SK-N-SH (cell line): ENCODE data around the gene ATXN2. TPM values are rescaled to one million over a fixed set of nuclear protein-coding genes. Genes with fewer than 3 reads are reported as not detected.

ENCODE experiments used
- CTCF ChIA-PET: fragments of 300-600, 350-600 bp; formaldehyde crosslinking; extraction: SDS; loops from one replicate; lab custom pipeline; 2021; lab: Yijun Ruan, JAX
- POLR2A ChIA-PET: fragments of 350-600 bp; sonication (Branson Sonifier 250); formaldehyde crosslinking; extraction: SDS; loops from one replicate; lab custom pipeline; 2020; ENCODE audit warnings: antibody characterized with exemption, inconsistent platforms; lab: Yijun Ruan, JAX
- DNase-seq: peaks from one replicate; pipeline ENCODE4 v3.0.0; 2012
- H2AFZ ChIP-seq: fragments of 200-600 bp; sonication (generic); 2 replicates; pipeline ENCODE4 v1.8.1; 2016; ENCODE audit warnings: antibody characterized with exemption, mild to moderate bottlenecking, low read depth
- H3F3A ChIP-seq: fragments of 200-600 bp; sonication (generic); replicated peaks from 2 replicates; pipeline ENCODE3; 2016; ENCODE audit warnings: antibody characterized with exemption, mild to moderate bottlenecking; ENCODE audit not compliant: insufficient read depth
- H3K27ac ChIP-seq, 2 experiments: fragments of 200-500 bp in 1 of 2; fragments of 200-600 bp in 1 of 2; sonication (Bioruptor generic) in 1 of 2; sonication (generic), shearing (Covaris generic) in 1 of 2; 2 replicates each; pipeline versions ENCODE4 v1.5.1 to v1.6.1; 2014 to 2016; ENCODE audit warnings: low read depth in 2 of 2, inconsistent platforms in 1 of 2, low read length in 1 of 2, mild to moderate bottlenecking in 1 of 2, mixed read lengths in 1 of 2
- H3K27me3 ChIP-seq: fragments of 200-600 bp; sonication (generic), shearing (Covaris generic); 2 replicates; pipeline ENCODE4 v1.6.1; 2016; ENCODE audit warnings: mixed run types; ENCODE audit not compliant: insufficient read depth
- H3K36me3 ChIP-seq, 2 experiments: fragments of 200-500 bp in 1 of 2; fragments of 200-600 bp in 1 of 2; sonication (Bioruptor generic) in 1 of 2; sonication (generic) in 1 of 2; replicated peaks in 1 of 2; 2 replicates each; pipeline versions ENCODE3 to v1.5.1; 2014 to 2016; ENCODE audit warnings: low read length in 1 of 2, mild to moderate bottlenecking in 1 of 2; ENCODE audit not compliant: insufficient read depth in 2 of 2, control insufficient read depth in 1 of 2
- H3K4me1 ChIP-seq, 2 experiments: fragments of 200-500 bp in 1 of 2; fragments of 200-600 bp in 1 of 2; sonication (Bioruptor generic) in 1 of 2; sonication (generic), shearing (Covaris generic) in 1 of 2; 2 replicates each; pipeline versions ENCODE4 v1.5.1 to v1.6.1; 2014 to 2016; ENCODE audit warnings: low read depth in 1 of 2, low read length in 1 of 2, mixed run types in 1 of 2; ENCODE audit not compliant: insufficient read depth in 2 of 2, control insufficient read depth in 1 of 2
- H3K4me2 ChIP-seq: fragments of 200-600 bp; sonication (generic), shearing (Covaris generic); 2 replicates; pipeline ENCODE4 v1.6.1; 2017; ENCODE audit warnings: mixed run types
- H3K4me3 ChIP-seq, 2 experiments: fragments of 200-500 bp in 1 of 2; fragments of 200-600 bp in 1 of 2; sonication (Bioruptor generic) in 1 of 2; sonication (generic), shearing (Covaris generic) in 1 of 2; 2 replicates each; pipeline versions ENCODE4 v1.5.1 to v1.8.1; 2014 to 2016; ENCODE audit warnings: low read depth in 2 of 2, inconsistent platforms in 1 of 2, low read length in 1 of 2, mild to moderate bottlenecking in 1 of 2, mixed read lengths in 1 of 2, moderate library complexity in 1 of 2
- H3K79me2 ChIP-seq: fragments of 200-600 bp; sonication (generic); 2 replicates; pipeline ENCODE4 v1.8.1; 2017; ENCODE audit warnings: mild to moderate bottlenecking; ENCODE audit not compliant: insufficient read depth
- H3K9ac ChIP-seq: fragments of 200-600 bp; sonication (generic); 2 replicates; pipeline ENCODE4 v1.6.1; 2017; ENCODE audit warnings: mixed run types
- H3K9me2 ChIP-seq: fragments of 200-600 bp; sonication (generic); 2 replicates; pipeline ENCODE4 v1.6.1; 2017; ENCODE audit warnings: mixed run types
- H3K9me3 ChIP-seq: fragments of 200-600 bp; sonication (generic); 2 replicates; pipeline ENCODE4 v1.6.1; 2017; ENCODE audit warnings: mixed run types, mild to moderate bottlenecking, moderate library complexity
- H4K20me1 ChIP-seq: fragments of 200-600 bp; sonication (generic); 2 replicates; pipeline ENCODE4 v1.6.1; 2017; ENCODE audit warnings: mild to moderate bottlenecking, mixed run types; ENCODE audit not compliant: insufficient read depth
- CHD2 ChIP-seq: fragments of 150-350 bp; IDR thresholded peaks from 2 replicates; pipeline ENCODE4 v1.6.1; 2018; ENCODE audit warnings: low read length; ENCODE audit not compliant: partially characterized antibody
- ELF1 ChIP-seq: IDR thresholded peaks from 2 replicates; pipeline ENCODE4 v1.4.0; 2012
- EP300 ChIP-seq, 2 experiments: IDR thresholded peaks; 2 replicates each; pipeline versions ENCODE4 v1.4.0 to v1.6.1; 2012; ENCODE audit warnings: borderline replicate concordance in 1 of 2, low read depth in 1 of 2, low read length in 1 of 2
- EZH2phosphoT487 ChIP-seq: fragments of 200-600 bp; sonication (generic); IDR thresholded peaks from 2 replicates; pipeline ENCODE4 v1.6.1; 2017; ENCODE audit warnings: low read depth, mixed run types, mild to moderate bottlenecking, antibody characterized with exemption, moderate library complexity, borderline replicate concordance
- JUND ChIP-seq: IDR thresholded peaks from 2 replicates; pipeline ENCODE4 v1.4.0; 2012
- MXI1 ChIP-seq: IDR thresholded peaks from 2 replicates; pipeline ENCODE4 v1.6.1; 2012; ENCODE audit warnings: mild to moderate bottlenecking, low read depth, low read length, improper control_type of control experiment
- NFIC ChIP-seq: IDR thresholded peaks from 2 replicates; pipeline ENCODE4 v1.4.0; 2012; ENCODE audit warnings: borderline replicate concordance
- NRF1 ChIP-seq: IDR thresholded peaks from 2 replicates; pipeline ENCODE4 v1.6.1; 2012; ENCODE audit warnings: low read depth, mild to moderate bottlenecking, low read length
- PBX3 ChIP-seq: IDR thresholded peaks from 2 replicates; pipeline ENCODE4; 2012
- RCOR1 ChIP-seq: fragments of 150-350 bp; IDR thresholded peaks from 2 replicates; pipeline ENCODE4 v1.6.1; 2017; ENCODE audit warnings: antibody characterized with exemption, low read length
- RFX5 ChIP-seq: IDR thresholded peaks from 2 replicates; pipeline ENCODE4 v1.6.1; 2012; ENCODE audit warnings: mild to moderate bottlenecking, improper control_type of control experiment, low read length
- RXRA ChIP-seq: IDR thresholded peaks from 2 replicates; pipeline ENCODE4 v1.4.0; 2012; ENCODE audit warnings: low read depth, mild to moderate bottlenecking, borderline replicate concordance
- SIN3A ChIP-seq: IDR thresholded peaks from 2 replicates; pipeline ENCODE4 v1.6.1; 2012; ENCODE audit warnings: low read depth, mild to moderate bottlenecking, low read length, moderate library complexity, borderline replicate concordance
- TCF12 ChIP-seq: IDR thresholded peaks from 2 replicates; pipeline ENCODE4 v1.4.0; 2012
- YY1 ChIP-seq: IDR thresholded peaks from 2 replicates; pipeline ENCODE4 v1.4.0; 2012; ENCODE audit warnings: low read depth, mild to moderate bottlenecking
- ZBTB33 ChIP-seq: IDR thresholded peaks from 2 replicates; pipeline ENCODE4 v1.4.0; 2012; ENCODE audit warnings: low read depth, borderline replicate concordance
- WGBS: methylation state at CpG from one replicate; pipeline ENCODE4 v1.1.6; 2017; ENCODE audit warnings: low lambda C conversion rate; 5-methylcytosine and 5-hydroxymethylcytosine counted together
- polyA plus RNA-seq, 3 experiments: library from polyadenylated mRNA; depleted of rRNA; stranded (reverse); fragments of >200 nt; gene quantifications; 2 replicates each; pipeline ENCODE4 v1.2.3, GENCODE V29; 2012
- TF ChIP-seq, protein P1 (sequence below): fragments of 150-350 bp; IDR thresholded peaks from 2 replicates; pipeline ENCODE4 v1.6.1; 2017; ENCODE audit warnings: antibody characterized with exemption, low read length, low read depth, borderline replicate concordance
- TF ChIP-seq, protein P2 (sequence below): fragments of 150-350 bp; IDR thresholded peaks from 2 replicates; pipeline ENCODE4 v1.6.1; 2016; ENCODE audit warnings: mild to moderate bottlenecking, low read depth, low read length
- TF ChIP-seq, protein P3 (sequence below): IDR thresholded peaks from 2 replicates; pipeline ENCODE4 v1.6.1; 2012; ENCODE audit warnings: mild to moderate bottlenecking, low read depth, low read length, moderate library complexity
- TF ChIP-seq, protein P4 (sequence below): IDR thresholded peaks from 2 replicates; pipeline ENCODE4 v1.4.0; 2012; ENCODE audit warnings: low read depth, borderline replicate concordance

ATXN2 gene
- polyA plus RNA-seq, 1 of the 3 experiments (the other 2 are of a cell fraction), result 35.7 TPM

GRCh38 chr12:111519937-111520336, 79.2 kb downstream of the ATXN2 start:
- TF ChIP-seq ELF1, result no peak
- TF ChIP-seq, protein P1, sequence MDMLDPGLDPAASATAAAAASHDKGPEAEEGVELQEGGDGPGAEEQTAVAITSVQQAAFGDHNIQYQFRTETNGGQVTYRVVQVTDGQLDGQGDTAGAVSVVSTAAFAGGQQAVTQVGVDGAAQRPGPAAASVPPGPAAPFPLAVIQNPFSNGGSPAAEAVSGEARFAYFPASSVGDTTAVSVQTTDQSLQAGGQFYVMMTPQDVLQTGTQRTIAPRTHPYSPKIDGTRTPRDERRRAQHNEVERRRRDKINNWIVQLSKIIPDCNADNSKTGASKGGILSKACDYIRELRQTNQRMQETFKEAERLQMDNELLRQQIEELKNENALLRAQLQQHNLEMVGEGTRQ, result no peak
- TF ChIP-seq SIN3A, result no peak
- no peak for TF ChIP-seq RXRA
- TF ChIP-seq, protein P2, sequence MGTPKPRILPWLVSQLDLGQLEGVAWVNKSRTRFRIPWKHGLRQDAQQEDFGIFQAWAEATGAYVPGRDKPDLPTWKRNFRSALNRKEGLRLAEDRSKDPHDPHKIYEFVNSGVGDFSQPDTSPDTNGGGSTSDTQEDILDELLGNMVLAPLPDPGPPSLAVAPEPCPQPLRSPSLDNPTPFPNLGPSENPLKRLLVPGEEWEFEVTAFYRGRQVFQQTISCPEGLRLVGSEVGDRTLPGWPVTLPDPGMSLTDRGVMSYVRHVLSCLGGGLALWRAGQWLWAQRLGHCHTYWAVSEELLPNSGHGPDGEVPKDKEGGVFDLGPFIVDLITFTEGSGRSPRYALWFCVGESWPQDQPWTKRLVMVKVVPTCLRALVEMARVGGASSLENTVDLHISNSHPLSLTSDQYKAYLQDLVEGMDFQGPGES, result no peak
- no peak for TF ChIP-seq TCF12
- no peak for TF ChIP-seq EP300 (IDR thresholded peaks at IDR 0.05; ENCODE audit: borderline replicate concordance in 1 of 2, low read depth in 1 of 2, low read length in 1 of 2)
- TF ChIP-seq RFX5, result no peak
- no peak for TF ChIP-seq RCOR1
- no peak for TF ChIP-seq PBX3
- no peak for TF ChIP-seq ZBTB33
- no peak for TF ChIP-seq NFIC
- no peak for TF ChIP-seq NRF1
- TF ChIP-seq JUND, result no peak
- TF ChIP-seq, protein P3, sequence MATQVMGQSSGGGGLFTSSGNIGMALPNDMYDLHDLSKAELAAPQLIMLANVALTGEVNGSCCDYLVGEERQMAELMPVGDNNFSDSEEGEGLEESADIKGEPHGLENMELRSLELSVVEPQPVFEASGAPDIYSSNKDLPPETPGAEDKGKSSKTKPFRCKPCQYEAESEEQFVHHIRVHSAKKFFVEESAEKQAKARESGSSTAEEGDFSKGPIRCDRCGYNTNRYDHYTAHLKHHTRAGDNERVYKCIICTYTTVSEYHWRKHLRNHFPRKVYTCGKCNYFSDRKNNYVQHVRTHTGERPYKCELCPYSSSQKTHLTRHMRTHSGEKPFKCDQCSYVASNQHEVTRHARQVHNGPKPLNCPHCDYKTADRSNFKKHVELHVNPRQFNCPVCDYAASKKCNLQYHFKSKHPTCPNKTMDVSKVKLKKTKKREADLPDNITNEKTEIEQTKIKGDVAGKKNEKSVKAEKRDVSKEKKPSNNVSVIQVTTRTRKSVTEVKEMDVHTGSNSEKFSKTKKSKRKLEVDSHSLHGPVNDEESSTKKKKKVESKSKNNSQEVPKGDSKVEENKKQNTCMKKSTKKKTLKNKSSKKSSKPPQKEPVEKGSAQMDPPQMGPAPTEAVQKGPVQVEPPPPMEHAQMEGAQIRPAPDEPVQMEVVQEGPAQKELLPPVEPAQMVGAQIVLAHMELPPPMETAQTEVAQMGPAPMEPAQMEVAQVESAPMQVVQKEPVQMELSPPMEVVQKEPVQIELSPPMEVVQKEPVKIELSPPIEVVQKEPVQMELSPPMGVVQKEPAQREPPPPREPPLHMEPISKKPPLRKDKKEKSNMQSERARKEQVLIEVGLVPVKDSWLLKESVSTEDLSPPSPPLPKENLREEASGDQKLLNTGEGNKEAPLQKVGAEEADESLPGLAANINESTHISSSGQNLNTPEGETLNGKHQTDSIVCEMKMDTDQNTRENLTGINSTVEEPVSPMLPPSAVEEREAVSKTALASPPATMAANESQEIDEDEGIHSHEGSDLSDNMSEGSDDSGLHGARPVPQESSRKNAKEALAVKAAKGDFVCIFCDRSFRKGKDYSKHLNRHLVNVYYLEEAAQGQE, result no peak
- TF ChIP-seq YY1, result no peak
- no peak for TF ChIP-seq CHD2
- no peak for TF ChIP-seq MXI1
- TF ChIP-seq, protein P4, sequence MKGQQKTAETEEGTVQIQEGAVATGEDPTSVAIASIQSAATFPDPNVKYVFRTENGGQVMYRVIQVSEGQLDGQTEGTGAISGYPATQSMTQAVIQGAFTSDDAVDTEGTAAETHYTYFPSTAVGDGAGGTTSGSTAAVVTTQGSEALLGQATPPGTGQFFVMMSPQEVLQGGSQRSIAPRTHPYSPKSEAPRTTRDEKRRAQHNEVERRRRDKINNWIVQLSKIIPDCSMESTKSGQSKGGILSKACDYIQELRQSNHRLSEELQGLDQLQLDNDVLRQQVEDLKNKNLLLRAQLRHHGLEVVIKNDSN, result no peak
- no peak for TF ChIP-seq EZH2phosphoT487
- WGBS, result 93% methylated on average over 2 of the region's 2 CpGs
- H3K79me2 ChIP-seq, result peaks cover 43% of the 10 kb centered on the region; the same call in 1 of the 2 replicates
- H3K4me3 ChIP-seq, result no peak overlapping the region
- no peaks in the 10 kb centered on the region for H3K9me3 ChIP-seq
- H3K4me1 ChIP-seq, result no peaks in the 10 kb centered on the region
- H3K4me2 ChIP-seq, result no peak overlapping the region
- H3K27ac ChIP-seq, result no peak overlapping the region
- CTCF ChIA-PET, result interaction anchor here (1.2 to 1.6 kb wide), 3 partner anchors 9 to 123 kb away, joined by 5 read pairs; no protein-coding TSS in a partner anchor
- peaks cover 14% of the 10 kb centered on the region for H3F3A ChIP-seq
- POLR2A ChIA-PET, result no interaction called here
- no peak for DNase-seq
- peaks cover 84 to 96% of the 10 kb centered on the region in 2 experiments for H3K36me3 ChIP-seq
- no peaks in the 10 kb centered on the region for H3K9me2 ChIP-seq
- no peak overlapping the region for H3K9ac ChIP-seq
- H4K20me1 ChIP-seq, result peaks cover under 1% of the 10 kb centered on the region; the same call in 1 of the 2 replicates
- H2AFZ ChIP-seq, result no peak overlapping the region
- no peaks in the 10 kb centered on the region for H3K27me3 ChIP-seq
